HG02763 (cell line): ENCODE results near the gene TTC17.
"Not testable (repeated sequence)": the region's sequence is repeated elsewhere in the genome, so short reads cannot be mapped to it uniquely, and the experiment has no call there.

Source experiments
- ATAC-seq: cut with Tn5 transposase; IDR thresholded peaks from one replicate; pipeline ENCODE4 v1.9.1; 2021; ENCODE audit warnings: mild to moderate bottlenecking, moderate library complexity; ENCODE audit not compliant: unreplicated experiment

Gene TTC17

GRCh38 chr11:43358801-43359421 is at the start of gene TTC17:
TSS of gene TTC17 (plus strand) at chr11:43358920. CDS start at chr11:43358955, 35 bp downstream.
- peak; percentile 95 for ATAC-seq

- peak; percentile 99 for ATAC-seq
These were observed 46.7 kb upstream of the TTC17 start, which contains the start of gene API5 for GRCh38 chr11:43311791-43312607. TSS of gene API5 (plus strand) at chr11:43311996. CDS start at chr11:43312128, 132 bp downstream.

- no peak for ATAC-seq
These were observed 42.8 kb upstream of the TTC17 start for GRCh38 chr11:43315966-43316365.

GRCh38 chr11:43316451-43316850 is 42.3 kb upstream of the TTC17 start:
- no peak for ATAC-seq

- ATAC-seq = no peak
These were observed 30.7 kb upstream of the TTC17 start for GRCh38 chr11:43327987-43328386.

- no peak for ATAC-seq
These were observed 30.2 kb upstream of the TTC17 start for GRCh38 chr11:43328482-43328881.

GRCh38 chr11:43341159-43341558 is 17.6 kb upstream of the TTC17 start:
- ATAC-seq = no peak

GRCh38 chr11:43351426-43351825 is 7.3 kb upstream of the TTC17 start:
- not testable (repeated sequence) for ATAC-seq

GRCh38 chr11:43354311-43354710 is 4.4 kb upstream of the TTC17 start:
- ATAC-seq = no peak

- no peak for ATAC-seq
These were observed 2.4 kb upstream of the TTC17 start for GRCh38 chr11:43356336-43356735.

- ATAC-seq = no peak
These were observed 380 bp upstream of the TTC17 start for GRCh38 chr11:43358279-43358800.

GRCh38 chr11:43359422-43359818 is 700 bp downstream of the TTC17 start:
- ATAC-seq = peak; percentile 40

- ATAC-seq = no peak
These were observed 1.8 kb downstream of the TTC17 start for GRCh38 chr11:43360361-43361032.

GRCh38 chr11:43366677-43367076 is 8.0 kb downstream of the TTC17 start:
- ATAC-seq = no peak

- no peak for ATAC-seq
These were observed 8.9 kb downstream of the TTC17 start for GRCh38 chr11:43367382-43368178.

GRCh38 chr11:43376065-43376464 is 17.3 kb downstream of the TTC17 start:
- no peak for ATAC-seq

- ATAC-seq = no peak
These were observed 17.9 kb downstream of the TTC17 start for GRCh38 chr11:43376594-43376993.

GRCh38 chr11:43377389-43377788 is 18.7 kb downstream of the TTC17 start:
- no peak for ATAC-seq

- ATAC-seq = no peak
These were observed 20.2 kb downstream of the TTC17 start for GRCh38 chr11:43378897-43379296.

GRCh38 chr11:43381802-43382201 is 23.1 kb downstream of the TTC17 start:
- ATAC-seq = no peak

GRCh38 chr11:43382614-43383013 is 23.9 kb downstream of the TTC17 start:
- no peak for ATAC-seq
